SU-DHL-6 (cell line): Measurements from ENCODE around the gene UBXN10.

Experiments used
- H2AFZ ChIP-seq: fragments of 200-600 bp; sonication (generic); 2 replicates; pipeline ENCODE4 v1.6.1; 2014; ENCODE audit warnings: low read depth, mild to moderate bottlenecking, moderate library complexity, mixed read lengths, antibody characterized with exemption, low read length; ENCODE audit not compliant: severe bottlenecking
- H3F3A ChIP-seq: fragments of 200-600 bp; shearing (Covaris generic); 2 replicates; pipeline ENCODE4 v1.6.0; 2016; ENCODE audit warnings: antibody characterized with exemption, mild to moderate bottlenecking; ENCODE audit not compliant: insufficient read depth
- H3K27ac ChIP-seq: fragments of 200-600 bp; sonication (generic); 2 replicates; pipeline ENCODE4 v1.5.1; 2016; ENCODE audit warnings: low read depth, mild to moderate bottlenecking, low read length, moderate library complexity, mixed read lengths
- H3K27me3 ChIP-seq: fragments of 200-600 bp; sonication (generic), shearing (Covaris generic); 2 replicates; pipeline ENCODE4 v1.6.0; 2014; ENCODE audit warnings: mild to moderate bottlenecking, low read length
- H3K36me3 ChIP-seq: fragments of 200-600 bp; sonication (generic); 2 replicates; pipeline ENCODE4 v1.6.1; 2014; ENCODE audit warnings: mild to moderate bottlenecking, low read length, mixed read lengths
- H3K4me2 ChIP-seq: fragments of 300-600, 200-600 bp; shearing (Covaris generic), sonication (generic); 2 replicates; pipeline ENCODE4 v1.6.0; 2014; ENCODE audit warnings: low read length, low read depth, mild to moderate bottlenecking; ENCODE audit not compliant: poor library complexity, severe bottlenecking
- H3K4me3 ChIP-seq: fragments of 200-600 bp; sonication (generic); 2 replicates; pipeline ENCODE4 v1.5.1; 2014; ENCODE audit warnings: antibody characterized with exemption, low read length, mild to moderate bottlenecking, mixed read lengths; ENCODE audit not compliant: insufficient read depth, poor library complexity, severe bottlenecking
- H3K79me2 ChIP-seq: fragments of 200-600 bp; sonication (generic); 2 replicates; pipeline ENCODE4 v1.6.1; 2014; ENCODE audit warnings: mild to moderate bottlenecking, low read length, moderate library complexity; ENCODE audit not compliant: insufficient read depth
- H3K9ac ChIP-seq: fragments of 200-600 bp; sonication (generic); 2 replicates; pipeline ENCODE4 v1.7.0; 2014; ENCODE audit warnings: mild to moderate bottlenecking, low read length
- H3K9me2 ChIP-seq: fragments of 200-600 bp; sonication (generic); replicated peaks from 2 replicates; pipeline ENCODE4 v1.6.1; 2014; ENCODE audit warnings: low read length; ENCODE audit not compliant: insufficient read depth
- H3K9me3 ChIP-seq: fragments of 200-600 bp; sonication (generic); 2 replicates; pipeline ENCODE4 v1.6.1; 2014; ENCODE audit warnings: low read length, mixed read lengths; ENCODE audit not compliant: insufficient read depth
- H4K20me1 ChIP-seq: fragments of 200-600 bp; sonication (generic); 2 replicates; pipeline ENCODE4 v1.6.1; 2014; ENCODE audit warnings: low read depth, mild to moderate bottlenecking, antibody characterized with exemption, low read length, moderate library complexity, mixed read lengths
- EZH2phosphoT487 ChIP-seq: fragments of 200-600 bp; sonication (generic), shearing (Covaris generic); conservative IDR thresholded peaks from 2 replicates; pipeline ENCODE4 v1.6.1; 2018; ENCODE audit warnings: mild to moderate bottlenecking, antibody characterized with exemption, low read length, moderate library complexity, mixed read lengths
- TF ChIP-seq, protein P1 (sequence below): fragments of 200-600 bp; sonication (generic); IDR thresholded peaks from one replicate; pipeline ENCODE4 v1.5.1; 2017; ENCODE audit warnings: antibody characterized with exemption, mild to moderate bottlenecking, low read length, moderate library complexity; ENCODE audit not compliant: insufficient read depth, poor library complexity, severe bottlenecking

UBXN10 gene

DNA sequence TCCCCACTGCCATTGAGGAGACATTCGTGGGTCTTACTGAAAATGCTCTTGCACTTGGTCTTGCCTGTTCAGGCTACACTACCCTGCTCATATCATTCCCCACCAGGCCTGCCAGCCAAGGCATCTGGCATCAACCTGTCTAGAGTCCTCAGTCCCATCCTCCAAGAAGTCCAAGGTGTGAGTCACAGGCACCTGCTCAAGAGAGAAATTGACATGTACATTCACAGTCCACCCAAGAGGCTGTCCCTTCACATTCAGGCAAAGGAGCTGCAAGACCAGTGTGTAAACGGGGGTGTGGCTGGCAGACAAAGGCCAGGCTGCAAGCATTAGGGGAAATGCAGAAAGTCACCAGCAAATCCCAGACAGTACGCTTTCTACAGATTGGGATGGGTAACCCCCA, 13.5 kb downstream of the UBXN10 start:
- H3K79me2 ChIP-seq, result no peaks in the 10 kb centered on the region
- H3K27ac ChIP-seq, result no peak overlapping the region
- no peaks in the 10 kb centered on the region for H3K36me3 ChIP-seq
- no peak overlapping the region for H3K4me2 ChIP-seq
- H3K9me2 ChIP-seq, result no peaks in the 10 kb centered on the region
- H3K9me3 ChIP-seq, result no peaks in the 10 kb centered on the region
- no peak overlapping the region for H3K4me3 ChIP-seq
- H3K27me3 ChIP-seq, result no peaks in the 10 kb centered on the region
- TF ChIP-seq, protein P1, sequence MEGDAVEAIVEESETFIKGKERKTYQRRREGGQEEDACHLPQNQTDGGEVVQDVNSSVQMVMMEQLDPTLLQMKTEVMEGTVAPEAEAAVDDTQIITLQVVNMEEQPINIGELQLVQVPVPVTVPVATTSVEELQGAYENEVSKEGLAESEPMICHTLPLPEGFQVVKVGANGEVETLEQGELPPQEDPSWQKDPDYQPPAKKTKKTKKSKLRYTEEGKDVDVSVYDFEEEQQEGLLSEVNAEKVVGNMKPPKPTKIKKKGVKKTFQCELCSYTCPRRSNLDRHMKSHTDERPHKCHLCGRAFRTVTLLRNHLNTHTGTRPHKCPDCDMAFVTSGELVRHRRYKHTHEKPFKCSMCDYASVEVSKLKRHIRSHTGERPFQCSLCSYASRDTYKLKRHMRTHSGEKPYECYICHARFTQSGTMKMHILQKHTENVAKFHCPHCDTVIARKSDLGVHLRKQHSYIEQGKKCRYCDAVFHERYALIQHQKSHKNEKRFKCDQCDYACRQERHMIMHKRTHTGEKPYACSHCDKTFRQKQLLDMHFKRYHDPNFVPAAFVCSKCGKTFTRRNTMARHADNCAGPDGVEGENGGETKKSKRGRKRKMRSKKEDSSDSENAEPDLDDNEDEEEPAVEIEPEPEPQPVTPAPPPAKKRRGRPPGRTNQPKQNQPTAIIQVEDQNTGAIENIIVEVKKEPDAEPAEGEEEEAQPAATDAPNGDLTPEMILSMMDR, result no peak
- no peak for TF ChIP-seq EZH2phosphoT487
- H3K9ac ChIP-seq, result no peak overlapping the region
- no peak overlapping the region for H2AFZ ChIP-seq
- H3F3A ChIP-seq, result no peaks in the 10 kb centered on the region
- no peaks in the 10 kb centered on the region for H4K20me1 ChIP-seq

DNA sequence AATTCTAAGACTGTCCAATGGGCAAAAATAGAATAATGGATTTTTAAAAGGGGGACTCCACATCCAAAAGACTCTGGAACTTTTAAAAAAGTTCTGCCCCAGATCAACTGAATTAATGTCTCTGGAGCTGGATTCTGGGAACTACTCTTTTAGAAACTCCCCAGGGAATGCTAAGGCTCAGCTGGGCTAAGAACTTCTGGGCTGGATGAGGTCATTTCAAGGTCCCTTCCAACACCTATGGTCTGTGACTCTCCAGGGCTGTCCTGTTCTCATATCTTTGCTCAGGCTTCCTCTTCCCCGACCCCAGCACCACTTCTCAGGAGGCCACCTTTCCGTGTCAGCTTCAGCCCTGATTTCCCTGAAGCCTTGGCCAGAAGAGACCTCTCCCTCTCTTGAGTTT, 13.9 kb downstream of the UBXN10 start:
- no peak overlapping the region for H3K27ac ChIP-seq

DNA sequence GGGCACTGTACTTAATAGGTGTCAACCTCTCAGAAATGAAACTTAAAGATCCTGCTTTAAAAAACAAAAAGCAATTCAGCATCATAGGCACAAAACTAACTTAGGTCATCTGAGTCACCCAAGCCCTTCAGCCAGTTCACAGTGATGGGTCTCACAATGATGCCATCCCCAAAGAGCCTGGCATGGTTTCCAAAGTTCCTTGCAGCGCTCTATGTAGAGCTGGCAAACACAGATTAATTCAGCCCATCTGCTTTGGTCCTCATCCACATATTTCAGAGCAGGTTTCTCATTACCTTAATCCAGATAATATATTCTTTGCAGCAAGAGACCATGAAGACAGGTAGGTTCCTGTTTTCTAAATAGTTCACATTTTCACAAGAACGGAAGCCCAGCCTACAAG, 15.1 kb downstream of the UBXN10 start:
- no peak overlapping the region for H3K9ac ChIP-seq
- no peak for TF ChIP-seq EZH2phosphoT487
- TF ChIP-seq, protein P1, result no peak
- no peaks in the 10 kb centered on the region for H3K79me2 ChIP-seq
- no peak overlapping the region for H3K27ac ChIP-seq
- H3K27me3 ChIP-seq, result no peaks in the 10 kb centered on the region
- H3K9me3 ChIP-seq, result no peaks in the 10 kb centered on the region
- H3K36me3 ChIP-seq, result no peaks in the 10 kb centered on the region
- no peak overlapping the region for H2AFZ ChIP-seq
- H3K4me2 ChIP-seq, result no peak overlapping the region
- H3K4me3 ChIP-seq, result no peak overlapping the region
- H4K20me1 ChIP-seq, result no peaks in the 10 kb centered on the region
- H3K9me2 ChIP-seq, result no peaks in the 10 kb centered on the region
- H3F3A ChIP-seq, result no peaks in the 10 kb centered on the region

More for the DNA sequence above, 13.9 kb downstream of the UBXN10 start:
- Histone ChIP-seq H3K4me2 (no peak overlapping the region), H3F3A (no peaks in the 10 kb centered on the region), H3K27me3 (no peaks in the 10 kb centered on the region), H3K4me3 (no peak overlapping the region), H3K9me3 (no peaks in the 10 kb centered on the region), H3K9me2 (no peaks in the 10 kb centered on the region), H2AFZ (no peak overlapping the region), H3K36me3 (no peaks in the 10 kb centered on the region), H3K79me2 (no peaks in the 10 kb centered on the region), H4K20me1 (no peaks in the 10 kb centered on the region), H3K9ac (no peak overlapping the region)
- TF ChIP-seq, protein P1, result no peak
- TF ChIP-seq EZH2phosphoT487, result no peak

DNA sequence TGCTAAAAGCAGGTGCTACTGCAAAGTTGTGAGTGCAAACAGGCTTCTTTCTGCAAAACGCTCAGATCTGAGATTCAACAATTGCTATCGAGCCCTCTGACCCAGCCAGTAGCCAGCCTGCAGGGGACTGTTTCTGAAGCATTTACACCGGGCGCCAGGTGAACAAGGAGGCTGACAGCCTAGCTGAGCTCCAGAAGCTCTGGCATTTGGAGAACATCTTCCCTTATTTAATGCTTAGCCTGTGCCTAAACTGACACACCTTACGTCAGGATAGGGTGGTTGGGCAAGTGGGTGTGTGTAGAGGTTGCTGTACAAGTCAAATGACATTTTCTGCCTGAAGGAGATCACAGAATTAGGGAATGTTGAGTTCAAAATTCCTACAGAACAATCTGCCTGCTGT, 16.3 kb downstream of the UBXN10 start:
- no peak overlapping the region for H3K4me3 ChIP-seq
- H3K9me3 ChIP-seq, result no peaks in the 10 kb centered on the region

More for the DNA sequence above, 16.3 kb downstream of the UBXN10 start:
- Histone ChIP-seq H4K20me1 (no peaks in the 10 kb centered on the region), H2AFZ (no peak overlapping the region), H3K36me3 (no peaks in the 10 kb centered on the region), H3K9ac (no peak overlapping the region), H3K27me3 (no peaks in the 10 kb centered on the region), H3K79me2 (no peaks in the 10 kb centered on the region), H3K9me2 (no peaks in the 10 kb centered on the region), H3K4me2 (no peak overlapping the region), H3K27ac (no peak overlapping the region), H3F3A (no peaks in the 10 kb centered on the region)
- TF ChIP-seq, protein P1, result no peak
- TF ChIP-seq EZH2phosphoT487, result no peak
